ENCODE results near the gene PRAMEF11.

DNA sequence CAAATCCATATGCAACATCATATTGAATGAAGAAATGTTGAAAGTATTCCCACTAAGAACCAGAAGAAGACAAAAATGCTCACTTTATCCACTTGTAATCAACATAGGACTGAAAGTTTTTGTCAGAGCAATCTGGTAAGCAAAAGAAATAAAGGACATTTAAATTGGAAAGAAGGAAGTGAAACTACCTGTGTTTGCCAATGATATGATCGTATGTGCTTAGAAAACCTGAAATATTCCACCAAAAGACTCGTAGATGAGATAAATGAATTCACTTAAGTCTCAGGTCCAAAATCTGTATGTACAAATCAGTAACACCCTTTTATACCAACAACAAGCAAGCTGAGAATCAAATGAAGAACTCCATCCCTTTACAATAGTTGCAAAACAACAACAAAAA is 31.5 kb downstream of the PRAMEF11 start:
- TF ChIP-seq, protein P1, sequence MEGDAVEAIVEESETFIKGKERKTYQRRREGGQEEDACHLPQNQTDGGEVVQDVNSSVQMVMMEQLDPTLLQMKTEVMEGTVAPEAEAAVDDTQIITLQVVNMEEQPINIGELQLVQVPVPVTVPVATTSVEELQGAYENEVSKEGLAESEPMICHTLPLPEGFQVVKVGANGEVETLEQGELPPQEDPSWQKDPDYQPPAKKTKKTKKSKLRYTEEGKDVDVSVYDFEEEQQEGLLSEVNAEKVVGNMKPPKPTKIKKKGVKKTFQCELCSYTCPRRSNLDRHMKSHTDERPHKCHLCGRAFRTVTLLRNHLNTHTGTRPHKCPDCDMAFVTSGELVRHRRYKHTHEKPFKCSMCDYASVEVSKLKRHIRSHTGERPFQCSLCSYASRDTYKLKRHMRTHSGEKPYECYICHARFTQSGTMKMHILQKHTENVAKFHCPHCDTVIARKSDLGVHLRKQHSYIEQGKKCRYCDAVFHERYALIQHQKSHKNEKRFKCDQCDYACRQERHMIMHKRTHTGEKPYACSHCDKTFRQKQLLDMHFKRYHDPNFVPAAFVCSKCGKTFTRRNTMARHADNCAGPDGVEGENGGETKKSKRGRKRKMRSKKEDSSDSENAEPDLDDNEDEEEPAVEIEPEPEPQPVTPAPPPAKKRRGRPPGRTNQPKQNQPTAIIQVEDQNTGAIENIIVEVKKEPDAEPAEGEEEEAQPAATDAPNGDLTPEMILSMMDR (IDR thresholded peaks at IDR 0.05): no peak
- TF ChIP-seq EP300 (IDR thresholded peaks at IDR 0.05; ENCODE audit: low read depth) (no peak), POLR2AphosphoS5 (IDR thresholded peaks at IDR 0.05) (no peak), POLR2A (IDR thresholded peaks at IDR 0.05) (no peak)
